GM19025 (cell line): Measurements from ENCODE around the gene POU6F1.
"Not testable (repeated sequence)": the region's sequence is repeated elsewhere in the genome, so short reads cannot be mapped to it uniquely, and the experiment has no call there.

ENCODE experiments used
- ATAC-seq: cut with Tn5 transposase; IDR thresholded peaks from one replicate; pipeline ENCODE4 v1.9.1; 2021; ENCODE audit warnings: mild to moderate bottlenecking, low read depth, moderate library complexity; ENCODE audit not compliant: unreplicated experiment

POU6F1 gene, protein sequence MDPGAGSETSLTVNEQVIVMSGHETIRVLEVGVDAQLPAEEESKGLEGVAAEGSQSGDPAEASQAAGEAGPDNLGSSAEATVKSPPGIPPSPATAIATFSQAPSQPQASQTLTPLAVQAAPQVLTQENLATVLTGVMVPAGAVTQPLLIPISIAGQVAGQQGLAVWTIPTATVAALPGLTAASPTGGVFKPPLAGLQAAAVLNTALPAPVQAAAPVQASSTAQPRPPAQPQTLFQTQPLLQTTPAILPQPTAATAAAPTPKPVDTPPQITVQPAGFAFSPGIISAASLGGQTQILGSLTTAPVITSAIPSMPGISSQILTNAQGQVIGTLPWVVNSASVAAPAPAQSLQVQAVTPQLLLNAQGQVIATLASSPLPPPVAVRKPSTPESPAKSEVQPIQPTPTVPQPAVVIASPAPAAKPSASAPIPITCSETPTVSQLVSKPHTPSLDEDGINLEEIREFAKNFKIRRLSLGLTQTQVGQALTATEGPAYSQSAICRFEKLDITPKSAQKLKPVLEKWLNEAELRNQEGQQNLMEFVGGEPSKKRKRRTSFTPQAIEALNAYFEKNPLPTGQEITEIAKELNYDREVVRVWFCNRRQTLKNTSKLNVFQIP

GRCh38 chr12:51217968-51218606 is at the start of gene POU6F1:
TSS of gene POU6F1 (minus strand) at chr12:51218062. CDS start at chr12:51206836, 11,226 bp downstream.
- peak; percentile 54 for ATAC-seq

- peak; percentile 64 for ATAC-seq
These were observed 47.2 kb upstream of the POU6F1 start for GRCh38 chr12:51265024-51265423.

- no peak for ATAC-seq
These were observed 46.4 kb upstream of the POU6F1 start for GRCh38 chr12:51264297-51264696.

DNA sequence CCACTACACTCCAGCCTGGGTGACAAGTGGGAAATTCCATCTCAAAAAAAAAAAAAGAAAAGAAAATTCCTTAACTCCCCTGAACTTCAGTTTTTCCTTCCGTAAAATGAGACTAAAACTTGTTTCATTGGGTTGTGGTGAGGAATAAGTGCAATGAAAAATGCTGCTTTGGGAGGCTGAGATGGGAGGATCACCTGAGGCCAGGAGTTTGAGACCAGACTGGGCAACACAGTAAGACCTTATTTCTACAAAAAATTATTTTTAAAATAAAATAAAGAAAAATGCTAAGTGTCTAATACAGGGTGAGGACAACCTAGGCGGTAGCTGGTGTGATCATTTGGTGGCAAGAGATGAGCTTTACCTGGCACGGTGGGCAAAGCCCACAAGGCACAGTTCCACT is 45.5 kb upstream of the POU6F1 start:
- ATAC-seq = no peak

- no peak for ATAC-seq
These were observed 44.9 kb upstream of the POU6F1 start for GRCh38 chr12:51262758-51263177.

DNA sequence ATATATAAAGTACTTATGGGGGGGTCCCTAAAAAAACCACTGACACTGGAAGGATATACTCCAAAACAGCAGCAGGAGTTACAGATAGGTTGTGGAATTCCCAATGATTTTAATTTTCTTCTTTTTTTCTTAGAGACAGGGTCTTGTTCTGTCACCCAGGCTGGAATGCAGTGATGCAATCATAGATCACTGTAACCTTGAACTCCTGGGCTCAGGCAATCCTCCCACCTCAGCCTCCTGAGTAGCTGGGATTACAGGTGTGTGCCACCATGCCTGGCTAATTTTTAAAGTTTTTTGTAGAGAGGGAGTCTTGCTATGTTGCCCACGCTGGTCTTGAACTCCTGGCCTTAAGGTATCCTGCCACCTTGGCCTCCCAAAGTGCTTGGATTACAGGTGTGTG is 41.7 kb upstream of the POU6F1 start:
- ATAC-seq = not testable (repeated sequence)

GRCh38 chr12:51254536-51254935 is 36.7 kb upstream of the POU6F1 start:
- ATAC-seq = no peak

DNA sequence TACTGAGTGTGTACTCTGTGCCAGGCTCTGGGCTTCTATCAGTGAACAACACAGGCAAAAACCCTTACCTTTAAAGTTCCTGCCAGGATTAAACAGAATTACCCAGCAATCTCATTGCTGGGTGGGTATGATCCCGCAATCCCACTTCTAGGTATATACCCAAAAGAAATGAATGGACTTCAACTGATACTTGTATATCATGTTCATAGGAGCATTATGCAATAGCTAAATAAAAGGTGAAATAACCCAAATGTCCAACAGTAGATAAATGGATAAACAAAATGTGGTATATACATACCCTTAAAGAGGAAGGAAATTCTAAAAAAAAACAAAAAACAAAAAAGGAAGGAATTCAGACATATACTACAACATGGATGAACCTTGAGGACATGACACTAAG is 35.4 kb upstream of the POU6F1 start:
- no peak for ATAC-seq

DNA sequence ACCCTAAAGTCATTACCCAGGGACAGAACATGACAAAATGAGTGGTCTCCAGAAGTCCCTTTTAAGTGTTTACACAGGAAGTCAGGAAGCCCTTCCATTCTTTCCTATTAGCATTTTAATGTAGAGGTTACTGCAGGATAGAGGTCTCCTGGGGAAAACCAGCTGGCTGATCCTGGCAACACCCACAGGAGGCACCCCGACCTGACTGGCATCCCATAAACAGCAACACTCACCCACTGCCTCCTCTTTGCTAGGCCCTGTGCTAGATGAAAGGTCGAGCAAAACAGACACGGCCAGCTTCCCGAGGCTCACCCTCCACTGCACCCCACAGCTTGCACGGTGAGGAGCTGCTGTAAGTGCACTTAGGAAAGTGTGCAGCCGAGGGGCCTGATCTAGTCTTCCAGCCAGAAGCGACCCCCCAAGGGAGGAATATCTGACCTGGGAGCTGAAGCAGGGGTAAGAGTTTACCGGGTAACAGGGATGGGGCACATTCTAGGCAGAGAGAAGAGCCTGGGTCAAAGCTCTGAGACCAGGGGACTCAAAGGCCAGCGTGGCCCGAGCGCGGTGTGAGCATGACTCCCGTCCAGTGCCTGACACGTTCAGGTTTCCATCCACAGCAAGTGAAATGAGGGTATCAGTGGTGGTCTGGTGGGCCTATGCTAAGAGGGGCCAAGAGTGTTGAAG is 29.8 kb upstream of the POU6F1 start:
- no peak for ATAC-seq

- no peak for ATAC-seq
These were observed 28.5 kb upstream of the POU6F1 start for GRCh38 chr12:51246254-51246853.

- ATAC-seq = no peak
These were observed 27.8 kb upstream of the POU6F1 start for GRCh38 chr12:51245476-51246253.

DNA sequence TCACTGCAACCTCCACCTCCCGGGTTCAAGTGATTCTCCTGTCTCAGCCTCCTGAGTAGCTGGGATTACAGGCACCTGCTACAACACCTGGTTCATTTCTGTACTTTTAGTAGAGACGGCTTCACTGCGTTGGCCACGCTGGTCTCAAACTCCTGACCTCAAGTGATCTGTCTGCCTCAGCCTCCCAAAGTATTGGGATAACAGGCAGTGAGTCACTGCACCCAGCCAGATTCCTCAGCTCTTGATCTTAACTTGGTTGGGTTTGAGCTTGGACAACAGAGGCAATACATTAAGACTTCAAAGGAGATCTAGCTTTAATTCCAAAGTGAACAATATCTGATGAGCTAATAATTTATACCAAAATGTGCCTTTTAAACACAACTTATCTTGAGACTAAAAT is 26.4 kb upstream of the POU6F1 start:
- ATAC-seq = no peak

DNA sequence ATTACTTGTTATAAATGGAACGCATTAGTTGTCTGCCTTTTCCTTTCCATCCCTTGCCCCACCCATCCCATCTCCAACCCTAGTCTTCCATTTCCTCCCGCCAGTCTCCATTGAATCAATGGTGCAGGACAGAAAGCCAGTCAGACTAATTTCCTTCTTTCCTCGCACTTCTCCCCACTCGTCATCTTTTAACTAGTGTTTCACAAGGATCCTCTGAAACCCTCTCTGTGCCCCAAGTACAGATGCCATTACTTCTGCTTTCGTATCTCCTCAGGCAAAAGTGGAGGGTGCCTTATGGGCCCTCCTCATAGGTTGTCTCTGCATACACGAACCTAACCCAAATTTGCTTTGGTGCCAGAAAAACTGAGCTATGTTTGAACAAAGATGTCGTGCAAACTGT is 25.0 kb upstream of the POU6F1 start:
- ATAC-seq = no peak

DNA sequence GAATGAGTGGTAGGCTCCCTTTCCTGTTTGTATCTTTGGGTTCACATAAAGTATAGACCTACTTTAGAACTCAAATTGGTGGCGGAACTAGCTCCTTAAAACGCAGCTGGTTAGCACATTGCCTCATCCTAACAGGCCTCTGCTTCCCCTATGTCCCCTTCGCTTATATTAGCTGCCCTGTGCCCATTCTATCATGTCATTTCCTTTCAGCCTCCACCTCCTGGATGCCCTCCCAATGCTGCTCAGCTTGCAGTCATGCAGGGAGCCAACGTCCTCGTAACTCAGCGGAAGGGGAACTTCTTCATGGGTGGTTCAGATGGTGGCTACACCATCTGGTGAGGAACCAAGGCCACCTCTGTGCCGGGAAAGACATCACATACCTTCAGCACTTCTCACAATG is 24.3 kb upstream of the POU6F1 start:
- ATAC-seq = no peak

DNA sequence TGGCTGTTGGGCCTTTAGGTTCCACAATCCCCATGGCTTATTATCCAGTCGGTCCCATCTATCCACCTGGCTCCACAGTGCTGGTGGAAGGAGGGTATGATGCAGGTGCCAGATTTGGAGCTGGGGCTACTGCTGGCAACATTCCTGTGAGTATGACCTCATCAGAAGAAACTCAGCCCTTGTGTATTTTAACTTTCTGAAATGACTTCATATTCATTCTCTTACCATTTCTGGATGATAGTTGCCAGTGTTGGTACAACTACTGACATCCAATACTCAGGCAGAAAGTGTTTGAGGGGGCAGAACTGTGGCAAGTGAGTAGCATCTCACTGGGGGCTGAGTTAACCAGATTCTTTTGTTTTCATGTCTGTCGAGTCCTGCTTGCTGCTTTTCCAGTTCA is 23.1 kb upstream of the POU6F1 start:
- no peak for ATAC-seq

- peak; percentile 92 for ATAC-seq
These were observed 20.9 kb upstream of the POU6F1 start, which contains the start of gene DAZAP2 for GRCh38 chr12:51238510-51239334. TSS of gene DAZAP2 (plus strand) at chr12:51238826. CDS start at chr12:51238908, 82 bp downstream.

DNA sequence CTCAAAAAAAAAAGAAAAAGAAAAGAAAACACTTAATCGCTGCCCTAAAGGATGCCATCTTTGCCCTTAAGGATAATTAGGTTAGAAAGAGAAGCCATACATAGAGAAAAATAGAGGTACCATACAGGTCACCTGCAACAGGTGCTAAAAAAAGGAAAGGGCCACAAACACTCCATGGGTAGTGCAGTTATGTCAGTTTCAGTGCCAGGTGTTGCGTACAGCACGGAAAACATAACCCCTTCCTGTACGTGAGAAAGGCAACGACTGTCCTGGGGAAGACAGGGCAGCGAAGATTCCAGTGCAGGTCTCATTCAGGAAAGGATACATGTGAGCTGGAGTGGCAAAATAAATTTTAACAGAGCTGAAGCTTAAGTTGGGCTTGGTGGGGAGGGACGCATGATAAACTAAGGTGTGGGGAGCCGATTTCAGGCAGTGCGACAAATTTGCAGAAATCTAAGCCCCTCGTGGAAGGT is 20.2 kb upstream of the POU6F1 start:
- no peak for ATAC-seq

GRCh38 chr12:51234530-51234929 is 16.7 kb upstream of the POU6F1 start:
- ATAC-seq = no peak

- no peak for ATAC-seq
These were observed 14.8 kb upstream of the POU6F1 start for GRCh38 chr12:51232642-51233041.
